HTERT RPE-1 (cell line): ENCODE results near the gene TRIB2.

Experiments used
- in situ Hi-C: fragments of 300-500 bp; cut with MboI; formaldehyde crosslinking; loops from 4 replicates; pipeline ENCODE4 v1.14.3; 2020; ENCODE audit warnings: low sequenced_read_pairs

The TRIB2 gene

GRCh38 chr2:12773586-12774394 is 57.1 kb downstream of the TRIB2 start:
- in situ Hi-C loops: no loop called here

DNA sequence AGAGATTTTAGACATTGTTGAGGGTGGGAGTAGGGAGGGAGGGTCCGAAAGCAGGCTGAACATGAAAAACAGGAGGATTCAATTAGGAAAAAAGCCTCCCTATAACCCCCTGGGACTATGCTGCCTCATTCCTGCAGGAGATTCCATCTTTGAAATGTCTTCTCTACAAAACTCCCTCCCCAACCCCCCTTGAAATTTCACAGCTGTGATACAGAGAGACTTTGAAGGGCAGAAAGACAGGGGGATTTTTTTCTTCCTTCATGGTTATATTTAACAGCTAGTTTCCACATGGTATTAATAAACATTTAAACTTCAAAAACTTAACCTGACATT is 57.6 kb downstream of the TRIB2 start:
- in situ Hi-C loops: no loop called here

GRCh38 chr2:12776521-12776961 is 59.8 kb downstream of the TRIB2 start:
- in situ Hi-C loops: no loop called here

GRCh38 chr2:12778369-12778768 is 61.6 kb downstream of the TRIB2 start:
- in situ Hi-C loops: no loop called here

GRCh38 chr2:12778811-12779579 is 62.3 kb downstream of the TRIB2 start:
- in situ Hi-C loops: no loop called here

- in situ Hi-C loops: no loop called here
These were observed 64.6 kb downstream of the TRIB2 start for GRCh38 chr2:12781329-12781728.

- in situ Hi-C loops: no loop called here
These were observed 71.4 kb downstream of the TRIB2 start for GRCh38 chr2:12787891-12788801.

GRCh38 chr2:12791906-12792305 is 75.2 kb downstream of the TRIB2 start:
- in situ Hi-C loops: no loop called here
